OCI-LY1 (cell line): Measurements from ENCODE around the gene RAB3GAP2.
"Not testable (repeated sequence)": the region's sequence is repeated elsewhere in the genome, so short reads cannot be mapped to it uniquely, and the experiment has no call there.

ENCODE experiments used
- H2AFZ ChIP-seq: fragments of 200-600 bp; sonication (generic), shearing (Covaris generic); 2 replicates; pipeline ENCODE4 v1.6.0; 2014; ENCODE audit warnings: antibody characterized with exemption, mild to moderate bottlenecking, low read length
- H3F3A ChIP-seq: fragments of 200-600 bp; sonication (generic), shearing (Covaris generic); 2 replicates; pipeline ENCODE4 v1.6.0; 2014; ENCODE audit warnings: mild to moderate bottlenecking, antibody characterized with exemption, low read length, moderate library complexity; ENCODE audit not compliant: insufficient read depth
- H3K27ac ChIP-seq: fragments of 200-600 bp; sonication (generic); 2 replicates; pipeline ENCODE4 v1.5.1; 2014; ENCODE audit warnings: low read length, mixed run types, mild to moderate bottlenecking, low read depth; ENCODE audit not compliant: poor library complexity, severe bottlenecking
- H3K27me3 ChIP-seq: fragments of 200-600 bp; sonication (generic); 2 replicates; pipeline ENCODE4 v1.6.0; 2014; ENCODE audit warnings: antibody characterized with exemption, mild to moderate bottlenecking, low read length, moderate library complexity; ENCODE audit not compliant: insufficient read depth
- H3K36me3 ChIP-seq: fragments of 200-600 bp; sonication (generic); 2 replicates; pipeline ENCODE4 v1.6.1; 2014; ENCODE audit warnings: mild to moderate bottlenecking, antibody characterized with exemption, low read length, moderate library complexity, mixed read lengths; ENCODE audit not compliant: insufficient read depth
- H3K4me1 ChIP-seq: fragments of 200-600 bp; sonication (generic); 2 replicates; pipeline ENCODE4 v1.5.1; 2014; ENCODE audit warnings: mild to moderate bottlenecking, low read length, moderate library complexity; ENCODE audit not compliant: insufficient read depth, severe bottlenecking
- H3K4me2 ChIP-seq: fragments of 200-600 bp; sonication (generic), shearing (Covaris generic); 2 replicates; pipeline ENCODE4 v1.6.1; 2014; ENCODE audit warnings: low read length
- H3K4me3 ChIP-seq: fragments of 200-600 bp; sonication (generic); 2 replicates; pipeline ENCODE4 v1.5.1; 2014; ENCODE audit warnings: low read length, low read depth, mild to moderate bottlenecking, mixed read lengths; ENCODE audit not compliant: poor library complexity, severe bottlenecking
- H3K79me2 ChIP-seq: fragments of 200-600 bp; shearing (Covaris generic); 2 replicates; pipeline ENCODE4 v1.6.1; 2016; ENCODE audit warnings: mixed run types, low read length, mixed read lengths; ENCODE audit not compliant: insufficient read depth
- H3K9ac ChIP-seq: fragments of 200-600 bp; sonication (generic), shearing (Covaris generic); 2 replicates; pipeline ENCODE4 v1.6.1; 2014; ENCODE audit warnings: mild to moderate bottlenecking, low read length, mixed read lengths
- H3K9me2 ChIP-seq: fragments of 200-600 bp; sonication (generic), shearing (Covaris generic); 2 replicates; pipeline ENCODE4 v1.6.1; 2014; ENCODE audit warnings: low read depth, mild to moderate bottlenecking, low read length, mixed read lengths
- H3K9me3 ChIP-seq: fragments of 200-600 bp; shearing (Covaris generic); 2 replicates; pipeline ENCODE4 v1.6.1; 2014; ENCODE audit warnings: low read length, mixed read lengths
- H4K20me1 ChIP-seq: fragments of 200-600 bp; sonication (generic), shearing (Covaris generic); 2 replicates; pipeline ENCODE4 v1.6.0; 2016; ENCODE audit warnings: mild to moderate bottlenecking, low read length; ENCODE audit not compliant: insufficient read depth
- CTCF ChIP-seq: fragments of 200-600 bp; sonication (generic), shearing (Covaris generic); IDR thresholded peaks from 2 replicates; pipeline ENCODE4 v1.5.1; 2017; ENCODE audit warnings: mild to moderate bottlenecking, antibody characterized with exemption, low read length, moderate library complexity, mixed read lengths
- EZH2 ChIP-seq: fragments of 200-600 bp; sonication (generic), shearing (Covaris generic); IDR thresholded peaks from 2 replicates; pipeline ENCODE4 v1.8.0; 2017; ENCODE audit warnings: borderline replicate concordance, mixed run types, mild to moderate bottlenecking, antibody characterized with exemption, low read length, moderate library complexity, mixed read lengths

Gene RAB3GAP2

DNA sequence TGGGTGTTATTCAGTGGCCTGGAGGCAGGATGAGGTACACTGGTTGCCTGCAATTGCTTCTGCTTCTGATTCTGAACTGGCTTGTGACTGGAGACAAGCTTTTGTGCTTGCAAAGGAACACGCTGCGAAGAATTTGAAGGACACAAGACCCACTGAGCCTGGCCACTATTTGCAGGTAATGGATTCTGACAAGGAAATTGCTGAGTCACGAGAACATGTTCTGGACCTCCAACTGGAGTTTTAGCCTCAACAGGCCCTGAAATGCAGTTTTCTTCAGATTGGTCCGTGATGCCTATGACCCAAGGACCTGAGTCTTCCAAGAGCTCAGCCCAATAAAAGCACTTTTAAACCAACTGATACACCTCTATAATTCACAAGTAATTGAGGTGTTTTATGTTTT is 4.6 kb downstream of the RAB3GAP2 start:
- H3K4me2 ChIP-seq, result no peak overlapping the region
- no peaks in the 10 kb centered on the region for H4K20me1 ChIP-seq
- H3K4me1 ChIP-seq, result peaks cover 20% of the 10 kb centered on the region
- peaks cover 68% of the 10 kb centered on the region for H3K36me3 ChIP-seq
- no peaks in the 10 kb centered on the region for H3K9me2 ChIP-seq
- H3K9ac ChIP-seq, result no peak overlapping the region
- TF ChIP-seq EZH2, result no peak
- no peaks in the 10 kb centered on the region for H3K27me3 ChIP-seq
- no peak overlapping the region for H2AFZ ChIP-seq
- no peak overlapping the region for H3K4me3 ChIP-seq
- H3F3A ChIP-seq, result no peaks in the 10 kb centered on the region
- peaks cover 67% of the 10 kb centered on the region for H3K79me2 ChIP-seq
- H3K9me3 ChIP-seq, result 0 out of 2 replicates have a peak, but pooled peaks cover 4% of the 10 kb centered on the region
- no peak overlapping the region for H3K27ac ChIP-seq

DNA sequence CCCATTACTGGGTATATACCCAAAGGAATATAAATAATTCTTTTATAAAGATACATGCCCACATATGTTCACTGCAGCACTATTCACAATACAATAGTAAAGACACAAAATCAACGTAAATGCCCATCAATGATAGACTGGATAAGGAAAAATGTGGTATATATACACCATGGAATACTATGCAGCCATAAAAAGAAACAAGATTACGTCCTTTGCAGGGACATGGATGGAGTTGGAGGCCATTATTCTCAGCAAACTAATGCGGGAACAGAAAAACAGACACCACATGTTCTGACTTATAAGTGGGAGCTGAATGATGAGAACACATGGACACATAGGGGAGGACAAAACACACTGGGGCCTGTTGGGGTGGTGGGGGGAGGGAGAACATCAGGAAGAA is 12.0 kb downstream of the RAB3GAP2 start:
- not testable (repeated sequence) for H3K9me2 ChIP-seq, H3K27ac ChIP-seq, H4K20me1 ChIP-seq, H2AFZ ChIP-seq, H3K4me3 ChIP-seq, H3F3A ChIP-seq, H3K27me3 ChIP-seq, H3K9me3 ChIP-seq, H3K9ac ChIP-seq, H3K4me2 ChIP-seq, H3K4me1 ChIP-seq
- Histone ChIP-seq H3K36me3 (peaks cover 27% of the 10 kb centered on the region), H3K79me2 (peaks cover 56% of the 10 kb centered on the region)

- H3K79me2 ChIP-seq, result peaks cover 54% of the 10 kb centered on the region
- not testable (repeated sequence) for H3K4me2 ChIP-seq, H3K4me1 ChIP-seq, H3K9me2 ChIP-seq, H2AFZ ChIP-seq, H3K4me3 ChIP-seq, H3K27ac ChIP-seq, H3K27me3 ChIP-seq, H3F3A ChIP-seq, H3K9me3 ChIP-seq, H4K20me1 ChIP-seq, H3K9ac ChIP-seq
- peaks cover 27% of the 10 kb centered on the region for H3K36me3 ChIP-seq
These were observed 12.5 kb downstream of the RAB3GAP2 start for GRCh38 chr1:220259756-220260155.

DNA sequence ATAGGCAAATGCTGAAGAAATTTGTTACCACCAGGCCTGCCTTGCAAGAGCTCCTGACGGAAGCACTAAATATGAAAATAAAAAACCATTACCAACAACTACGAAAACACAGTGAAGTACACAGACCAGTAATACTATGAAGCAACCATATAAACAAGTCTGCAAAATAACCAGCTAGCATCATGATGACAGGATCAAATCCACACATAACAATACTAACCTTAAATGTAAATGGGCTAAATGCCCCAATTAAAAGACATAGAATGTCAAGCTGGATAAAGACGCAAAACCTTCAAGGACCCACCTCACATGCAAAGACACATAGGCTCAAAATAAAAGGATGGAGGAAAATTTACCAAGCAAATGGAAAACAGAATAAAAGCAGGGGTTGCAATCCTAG is 16.1 kb downstream of the RAB3GAP2 start:
- H3K9ac ChIP-seq, H3K27ac ChIP-seq, H4K20me1 ChIP-seq, H2AFZ ChIP-seq, H3K27me3 ChIP-seq, H3K9me2 ChIP-seq, H3K4me1 ChIP-seq, H3K9me3 ChIP-seq, H3K4me2 ChIP-seq, H3F3A ChIP-seq, H3K4me3 ChIP-seq: not testable (repeated sequence)
- Histone ChIP-seq H3K79me2 (peaks cover 45% of the 10 kb centered on the region), H3K36me3 (peaks cover 40% of the 10 kb centered on the region)

DNA sequence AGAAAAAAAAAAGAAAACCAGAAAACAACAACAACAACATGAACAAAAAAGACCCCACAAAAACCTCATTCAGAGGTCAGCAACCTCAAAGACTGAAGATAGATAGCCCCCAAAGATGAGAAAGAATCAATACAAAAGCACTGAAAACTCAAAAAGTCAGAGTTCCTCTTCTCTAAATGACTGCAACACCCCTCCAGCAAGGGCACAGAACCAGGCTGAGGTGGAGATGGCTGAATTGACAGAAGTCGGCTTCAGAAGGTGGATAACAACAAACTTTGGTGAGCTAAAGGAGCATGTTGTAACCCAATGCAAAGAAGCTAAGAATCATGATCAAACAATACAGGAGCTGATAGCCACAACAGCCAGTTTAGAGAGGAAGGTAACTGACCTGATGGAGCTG is 17.0 kb downstream of the RAB3GAP2 start:
- Histone ChIP-seq H3F3A (no peaks in the 10 kb centered on the region), H3K4me3 (no peak overlapping the region), H3K79me2 (peaks cover 45% of the 10 kb centered on the region), H2AFZ (no peak overlapping the region), H3K4me1 (no peaks in the 10 kb centered on the region), H4K20me1 (no peaks in the 10 kb centered on the region), H3K9me2 (no peaks in the 10 kb centered on the region), H3K9me3 (peaks cover 5% of the 10 kb centered on the region; the same call in 1 of the 2 replicates), H3K36me3 (peaks cover 50% of the 10 kb centered on the region), H3K9ac (no peak overlapping the region), H3K27me3 (no peaks in the 10 kb centered on the region), H3K4me2 (no peak overlapping the region), H3K27ac (no peak overlapping the region)
- TF ChIP-seq EZH2 (no peak), CTCF (no peak)

DNA sequence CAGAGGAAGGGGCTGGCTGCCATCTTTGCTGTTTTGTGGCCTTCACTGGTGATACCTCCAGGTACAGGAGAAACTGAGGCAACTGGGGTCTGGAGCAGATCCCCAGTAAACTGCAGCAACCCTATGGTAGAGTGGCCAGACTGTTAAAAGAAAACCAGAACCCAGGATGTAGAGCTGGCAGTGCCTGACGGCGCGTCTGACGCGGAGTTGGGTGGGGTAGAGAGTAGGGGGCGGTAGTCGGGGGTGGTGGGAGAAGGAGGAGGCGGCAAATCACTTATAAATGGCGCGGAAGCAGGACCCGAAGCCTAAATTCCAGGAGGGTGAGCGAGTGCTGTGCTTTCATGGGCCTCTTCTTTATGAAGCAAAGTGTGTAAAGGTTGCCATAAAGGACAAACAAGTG is 19.0 kb downstream of the RAB3GAP2 start:
- H3F3A ChIP-seq, H2AFZ ChIP-seq, H4K20me1 ChIP-seq, H3K4me1 ChIP-seq, H3K27me3 ChIP-seq, H3K27ac ChIP-seq, H3K9ac ChIP-seq, H3K4me2 ChIP-seq, H3K4me3 ChIP-seq, H3K9me2 ChIP-seq: not testable (repeated sequence)
- Histone ChIP-seq H3K36me3 (peaks cover 68% of the 10 kb centered on the region), H3K79me2 (peaks cover 28% of the 10 kb centered on the region), H3K9me3 (peaks cover 16% of the 10 kb centered on the region)
